Measurements from ENCODE around the gene CIDEA. TPM values are rescaled to one million over a fixed set of nuclear protein-coding genes. Genes with fewer than 3 reads are reported as not detected.

The CIDEA gene
- total and polyA plus RNA-seq, 9 of the 15 experiments (the other 6 are each of a cell fraction or from before 2014, with no cell fraction given): not detected

GRCh38 chr18:12233378-12233777 lies 20.8 kb upstream of the CIDEA start (continued):
- no peak for TF ChIP-seq RNF219 (CRISPR knock-in tag; IDR thresholded peaks at IDR 0.05)
- no peak for TF ChIP-seq DEAF1 (CRISPR knock-in tag; IDR thresholded peaks at IDR 0.05)
- TF ChIP-seq NELFE (IDR thresholded peaks at IDR 0.05; ENCODE audit: insufficient read depth, insufficient read length): no peak
- no peak for TF ChIP-seq TARDBP (IDR thresholded peaks at IDR 0.05)
- TF ChIP-seq JUN (IDR thresholded peaks at IDR 0.05; ENCODE audit: borderline replicate concordance, low read depth, low read length): 0 out of 2 replicates have a peak, but pooled peaks have one; percentile 15
- no peak for TF ChIP-seq JUN (CRISPR knock-in tag; IDR thresholded peaks at IDR 0.05; ENCODE audit: borderline replicate concordance)
- no peak for TF ChIP-seq MCM2 (IDR thresholded peaks at IDR 0.05; ENCODE audit: low read depth)
- TF ChIP-seq ZNF212 (CRISPR knock-in tag; IDR thresholded peaks at IDR 0.05): no peak
- no peak for TF ChIP-seq MAZ (CRISPR knock-in tag; conservative IDR thresholded peaks at IDR 0.05 in 1 of 2, IDR thresholded peaks at IDR 0.05 in 1 of 2)
- no peak for TF ChIP-seq ATF7 (IDR thresholded peaks at IDR 0.05)
- no peak for TF ChIP-seq POLR2G (IDR thresholded peaks at IDR 0.05; ENCODE audit: low read depth, low read length)
- TF ChIP-seq TCF15 (CRISPR knock-in tag; IDR thresholded peaks at IDR 0.05): no peak
- no peak for TF ChIP-seq TRIM25 (IDR thresholded peaks at IDR 0.05; ENCODE audit: borderline replicate concordance)
- no peak for TF ChIP-seq NR2C1 (IDR thresholded peaks at IDR 0.05)
- TF ChIP-seq NR2C1 (tag; IDR thresholded peaks at IDR 0.05): peak; percentile 50
- no peak for TF ChIP-seq L3MBTL2 (IDR thresholded peaks at IDR 0.05)
- no peak for TF ChIP-seq YY1 (IDR thresholded peaks at IDR 0.05; ENCODE audit: borderline replicate concordance in 1 of 3, control insufficient read depth in 1 of 3, extremely low read depth in 1 of 3, insufficient read depth in 3 of 3, insufficient read length in 1 of 3, insufficient replicate concordance in 2 of 3, low read depth in 1 of 3, low read length in 2 of 3)
- TF ChIP-seq JUND (IDR thresholded peaks at IDR 0.05; ENCODE audit: borderline replicate concordance, low read depth, low read length): peak; percentile 53; the same call in 1 of the 2 replicates
- TF ChIP-seq JUND (tag; IDR thresholded peaks at IDR 0.05; ENCODE audit: borderline replicate concordance, low read depth, low read length): no peak; the same call in 2 of the 3 replicates
- TF ChIP-seq TFE3 (CRISPR knock-in tag; IDR thresholded peaks at IDR 0.05): no peak

Measured in K562 (cell line).